Transverse colon (tissue), 4 donors: ENCODE data around the gene PFKFB2. TPM values are rescaled to one million over a fixed set of nuclear protein-coding genes. Genes with fewer than 3 reads are reported as not detected.

Experiments used
- DNase-seq: peaks from one replicate; pipeline ENCODE4 v3.0.0-alpha.2; 2019
- H3K27ac ChIP-seq, 4 donors: fragments of 200-600 bp; sonication (generic); 2 replicates each; pipeline ENCODE4 v1.5.1; 2016 to 2018; ENCODE audit warnings: inconsistent platforms in 4 of 4
- H3K27me3 ChIP-seq: fragments of 200-600 bp; sonication (generic); 2 replicates; pipeline ENCODE4 v1.5.1; 2017; ENCODE audit warnings: inconsistent platforms
- H3K36me3 ChIP-seq, 4 donors: fragments of 200-600 bp; sonication (generic); 2 replicates each; pipeline ENCODE4 v1.5.1; 2017 to 2019; ENCODE audit warnings: inconsistent platforms in 4 of 4
- H3K4me1 ChIP-seq, 4 donors: fragments of 200-600 bp; sonication (generic); 2 replicates each; pipeline ENCODE4 v1.5.1; 2017 to 2020; ENCODE audit warnings: inconsistent platforms in 4 of 4
- H3K4me3 ChIP-seq, 4 donors: fragments of 200-600 bp; sonication (generic); 1 replicate in 1 of 4; 2 replicates in 3 of 4; pipeline versions ENCODE4 v1.5.1 to v1.6.1; 2017 to 2019; ENCODE audit warnings: inconsistent platforms in 4 of 4
- H3K9me3 ChIP-seq, 2 donors: fragments of 200-600 bp; sonication (generic); 2 replicates each; pipeline ENCODE4 v1.5.1; 2017 to 2019; ENCODE audit warnings: inconsistent platforms in 2 of 2
- EP300 ChIP-seq: sonication (generic); formaldehyde crosslinking; IDR thresholded peaks from one replicate; pipeline ENCODE4 v1.6.1; 2017; ENCODE audit warnings: antibody characterized with exemption, low read depth
- POLR2A ChIP-seq: fragments of 450-650 bp; IDR thresholded peaks from one replicate; pipeline ENCODE4 v1.6.1; 2016; ENCODE audit warnings: antibody characterized with exemption, mild to moderate bottlenecking, moderate library complexity
- POLR2AphosphoS5 ChIP-seq, 3 donors: sonication (generic); formaldehyde crosslinking; IDR thresholded peaks; one replicate each; pipeline ENCODE4 v1.6.1; 2016; ENCODE audit warnings: antibody characterized with exemption in 3 of 3
- WGBS, 2 donors: methylation state at CpG; one replicate each; pipeline ENCODE4 v1.1.5; 2018; ENCODE audit warnings: low coverage in 1 of 2; 5-methylcytosine and 5-hydroxymethylcytosine counted together
- in situ Hi-C, 4 donors: fragments of 200-750 bp; cut with MboI; loops; one replicate each; pipeline versions ENCODE4 v1.15.0 to v1.15.1; 2017; ENCODE audit warnings: low sequenced_read_pairs in 3 of 4, low pct_ligation_motif_present in 1 of 4, low pct_unique_long_range_greater_than_20kb in 1 of 4
- intact Hi-C: fragments of 100-400 bp; cut with DNase I; formaldehyde crosslinking; loops from one replicate; pipeline ENCODE4 v1.15.1; 2023; ENCODE audit warnings: low total_unique reads
- total RNA-seq, 4 donors: library from RNA; depleted of rRNA; stranded (reverse); fragments of >200 nt; gene quantifications; one replicate each; pipeline ENCODE4 v1.1.0, GENCODE V29; 2016
- TF ChIP-seq, protein P1 (sequence below), 5 experiments: fragments of 200-600 bp in 3 of 5; fragments of 450-650 bp in 2 of 5; sonication (generic) in 3 of 5; IDR thresholded peaks; 1 replicate in 2 of 5; 2 replicates in 3 of 5; pipeline ENCODE4 v1.5.1; 2016 to 2017; ENCODE audit warnings: antibody characterized with exemption in 5 of 5, inconsistent platforms in 3 of 5, mild to moderate bottlenecking in 2 of 5, moderate library complexity in 1 of 5

The PFKFB2 gene
- total RNA-seq, 4 donors from 2014 or later: 84.2 to 155 (median 91.1) TPM

DNA sequence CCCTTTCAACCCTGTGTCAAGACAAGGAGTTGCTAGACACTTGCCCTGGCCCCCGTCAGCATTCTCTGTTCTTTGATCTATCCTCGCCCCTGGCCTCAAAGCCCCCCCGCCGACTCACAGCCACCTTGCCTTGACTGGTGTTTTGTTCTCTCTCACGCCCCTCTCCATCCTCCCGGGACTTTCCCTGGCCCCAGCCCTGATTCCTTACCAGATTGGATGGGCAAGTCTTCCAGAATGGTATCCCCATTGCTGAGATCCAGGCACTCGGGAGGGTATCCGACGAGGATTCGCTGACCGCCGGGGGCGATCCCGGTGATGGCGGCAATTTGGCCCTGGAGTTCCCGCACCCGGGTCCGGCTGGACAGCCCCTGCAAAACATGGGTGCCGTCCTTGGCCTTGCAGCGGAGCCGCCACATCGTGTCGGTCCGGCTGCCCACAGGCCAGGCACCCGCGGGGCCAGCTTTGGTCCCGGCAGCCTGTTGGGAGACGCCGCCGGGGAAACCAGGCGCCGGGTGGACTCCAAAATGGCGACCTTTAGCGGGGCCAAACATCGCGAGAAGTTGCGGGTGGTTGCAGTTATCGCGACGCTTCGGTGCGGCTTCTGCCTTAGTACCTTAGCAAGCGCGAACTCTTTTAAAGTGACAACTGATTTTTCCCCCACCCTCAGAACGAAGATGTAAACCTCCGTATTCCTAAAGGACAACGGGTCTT, 2.4 kb upstream of the PFKFB2 start:
- Histone ChIP-seq H3K9me3 (no peaks in the 10 kb centered on the region), H3K27me3 (no peaks in the 10 kb centered on the region), H3K36me3 (peaks cover 0 to 9% (median 4%) of the 10 kb centered on the region in 4 donors), H3K4me1 (peaks cover 21 to 79% (median 37%) of the 10 kb centered on the region in 4 donors), H3K27ac (peak overlapping the region; percentile 92 to 96 (median 92)), H3K4me3 (peak overlapping the region; percentile 66 to 96 (median 84))
- 1% methylated on average over 45 of the region's 47 CpGs; no CpG with 5 or more reads in 1 of the 2 donors for WGBS, 2 donors
- DNase-seq: peak; percentile 94
- TF ChIP-seq POLR2A: peak; percentile 26
- TF ChIP-seq, protein P1, sequence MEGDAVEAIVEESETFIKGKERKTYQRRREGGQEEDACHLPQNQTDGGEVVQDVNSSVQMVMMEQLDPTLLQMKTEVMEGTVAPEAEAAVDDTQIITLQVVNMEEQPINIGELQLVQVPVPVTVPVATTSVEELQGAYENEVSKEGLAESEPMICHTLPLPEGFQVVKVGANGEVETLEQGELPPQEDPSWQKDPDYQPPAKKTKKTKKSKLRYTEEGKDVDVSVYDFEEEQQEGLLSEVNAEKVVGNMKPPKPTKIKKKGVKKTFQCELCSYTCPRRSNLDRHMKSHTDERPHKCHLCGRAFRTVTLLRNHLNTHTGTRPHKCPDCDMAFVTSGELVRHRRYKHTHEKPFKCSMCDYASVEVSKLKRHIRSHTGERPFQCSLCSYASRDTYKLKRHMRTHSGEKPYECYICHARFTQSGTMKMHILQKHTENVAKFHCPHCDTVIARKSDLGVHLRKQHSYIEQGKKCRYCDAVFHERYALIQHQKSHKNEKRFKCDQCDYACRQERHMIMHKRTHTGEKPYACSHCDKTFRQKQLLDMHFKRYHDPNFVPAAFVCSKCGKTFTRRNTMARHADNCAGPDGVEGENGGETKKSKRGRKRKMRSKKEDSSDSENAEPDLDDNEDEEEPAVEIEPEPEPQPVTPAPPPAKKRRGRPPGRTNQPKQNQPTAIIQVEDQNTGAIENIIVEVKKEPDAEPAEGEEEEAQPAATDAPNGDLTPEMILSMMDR (IDR thresholded peaks at IDR 0.05): no peak
- TF ChIP-seq EP300: no peak
- TF ChIP-seq POLR2AphosphoS5 (IDR thresholded peaks at IDR 0.05): peak; percentile 23 to 47 (median 26)
- intact Hi-C loops: no loop called here
- in situ Hi-C loops: no loop called here

DNA sequence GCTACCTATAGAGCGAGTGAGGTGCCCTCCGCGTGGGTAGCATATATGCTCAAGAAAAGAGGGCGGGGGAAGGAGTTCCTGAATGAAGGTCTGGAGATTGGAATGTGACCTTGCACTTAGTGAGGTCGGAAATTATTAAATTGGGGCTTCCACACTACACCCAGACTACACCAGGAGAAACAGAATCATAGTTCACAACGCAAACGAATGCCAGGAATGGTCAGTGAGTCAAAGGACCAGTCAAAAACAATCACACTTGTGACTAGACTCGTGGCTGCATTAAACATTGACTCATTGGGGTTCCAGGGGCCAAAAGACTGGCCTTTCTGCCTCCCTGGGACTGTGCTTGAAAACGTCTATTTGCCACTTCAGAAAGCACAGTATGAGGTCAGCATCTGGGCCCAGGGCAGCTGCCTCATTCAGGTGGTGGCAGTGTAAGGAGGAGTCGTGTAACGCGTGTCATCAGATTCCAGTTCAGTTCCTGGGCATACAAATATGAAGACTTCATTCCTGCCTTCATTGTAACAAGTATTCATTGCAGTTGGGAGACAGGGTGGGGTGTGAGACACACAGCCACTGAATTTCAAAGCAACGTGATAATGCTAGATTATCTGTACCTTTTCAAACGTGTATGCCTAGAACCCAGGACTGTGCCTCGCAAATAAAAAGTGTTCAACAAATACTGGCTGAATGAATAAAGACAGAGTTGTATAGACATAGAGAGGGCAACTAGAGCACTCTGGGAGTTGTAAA, 1.7 kb upstream of the PFKFB2 start, which contains the start of gene YOD1:
Gene YOD1 (minus strand): TSS at position 18 of the 753 bp plus-strand sequence. CDS start 178 bp downstream, outside the sequence.
- Histone ChIP-seq H3K27me3 (no peaks in the 10 kb centered on the region), H3K36me3 (peaks cover 0 to 9% (median 4%) of the 10 kb centered on the region in 4 donors), H3K27ac (peak within 1 kb of the TSS; percentile 92 to 96 (median 92)), H3K9me3 (no peaks in the 10 kb centered on the region), H3K4me1 (peaks cover 21 to 80% (median 39%) of the 10 kb centered on the region in 4 donors), H3K4me3 (peak within 1 kb of the TSS; percentile 66 to 96 (median 84))
- DNase-seq: peak; percentile 49
- in situ Hi-C loops (no loop called here), intact Hi-C loops (no loop called here)
- 44 to 63% methylated on average over 3 to 15 of the region's 15 CpGs for WGBS, 2 donors
- TF ChIP-seq POLR2A (peak; percentile 11), EP300 (no peak), POLR2AphosphoS5 (IDR thresholded peaks at IDR 0.05) (peak in 1 of 3 donors; percentile 41)

DNA sequence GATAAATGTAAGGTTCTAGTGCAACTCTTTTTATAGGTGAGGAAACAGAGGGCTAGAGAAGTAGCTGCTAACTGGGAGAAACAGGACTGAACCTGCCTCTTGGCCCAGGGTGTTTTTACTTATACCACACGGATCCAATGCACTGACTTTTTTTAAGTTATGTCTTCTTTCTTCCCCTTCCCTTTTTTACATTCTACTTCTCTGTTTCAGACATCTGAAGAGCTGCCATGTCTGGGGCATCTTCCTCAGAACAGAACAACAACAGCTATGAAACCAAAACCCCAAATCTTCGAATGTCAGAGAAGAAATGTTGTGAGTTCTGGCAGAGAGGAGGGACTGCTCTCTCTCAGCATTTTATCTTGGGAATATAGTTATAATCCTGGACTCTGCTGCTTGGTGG, 1.4 kb downstream of the PFKFB2 start:
- Histone ChIP-seq H3K27me3 (no peaks in the 10 kb centered on the region), H3K9me3 (no peaks in the 10 kb centered on the region), H3K27ac (peak overlapping the region; percentile 92 to 96 (median 92)), H3K36me3 (peaks cover 0 to 6% (median 3%) of the 10 kb centered on the region in 4 donors), H3K4me3 (peak overlapping the region in 1 of 4 donors; percentile 66), H3K4me1 (peaks cover 5 to 63% (median 32%) of the 10 kb centered on the region in 4 donors)
- intact Hi-C loops (no loop called here), in situ Hi-C loops (no loop called here)
- DNase-seq: no peak
- no peak for TF ChIP-seq POLR2A
- TF ChIP-seq, protein P1 (IDR thresholded peaks at IDR 0.05): no peak
- TF ChIP-seq EP300: no peak
- TF ChIP-seq POLR2AphosphoS5 (IDR thresholded peaks at IDR 0.05): no peak
- 37 to 40% methylated on average over 2 of the region's 2 CpGs for WGBS, 2 donors

DNA sequence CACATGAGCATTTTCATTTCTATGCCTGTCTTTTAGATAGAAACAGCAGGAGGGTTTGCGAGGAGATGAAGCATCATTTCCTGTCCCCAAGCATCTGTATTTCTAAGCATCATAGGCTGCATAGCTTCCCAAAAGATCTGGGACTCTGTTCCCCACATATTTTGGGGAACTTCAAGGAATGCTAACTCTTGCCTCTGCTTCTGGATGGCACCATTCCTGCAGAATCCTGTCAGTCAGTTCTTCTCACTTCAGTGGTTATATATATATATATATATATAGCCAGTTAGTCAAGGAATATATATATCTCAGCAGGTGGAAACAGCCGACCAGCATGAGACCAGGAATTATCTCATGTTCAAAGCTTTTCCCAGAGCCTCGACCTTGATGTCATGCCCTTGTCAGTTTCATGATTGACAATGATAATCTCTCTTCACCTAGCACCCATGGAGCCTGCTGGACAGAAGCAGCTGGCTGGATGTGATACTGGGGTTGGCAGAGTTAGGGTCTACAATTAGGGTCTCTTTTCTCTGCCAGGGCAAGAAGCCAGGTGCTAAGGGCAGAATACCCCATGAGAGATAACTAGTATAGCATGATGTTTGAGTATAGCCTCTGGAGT, 2.4 kb downstream of the PFKFB2 start:
- WGBS, 2 donors: 60 to 70% methylated on average over 2 to 3 of the region's 3 CpGs
- Histone ChIP-seq H3K4me1 (peaks cover 2 to 59% (median 29%) of the 10 kb centered on the region in 4 donors), H3K9me3 (no peaks in the 10 kb centered on the region), H3K27me3 (no peaks in the 10 kb centered on the region), H3K27ac (peak overlapping the region; percentile 92 to 96 (median 92)), H3K36me3 (peaks cover 0 to 12% (median 5%) of the 10 kb centered on the region in 4 donors), H3K4me3 (peak overlapping the region in 1 of 4 donors; percentile 22)
- no peak for DNase-seq
- intact Hi-C loops (no loop called here), in situ Hi-C loops (no loop called here)
- TF ChIP-seq POLR2AphosphoS5 (IDR thresholded peaks at IDR 0.05) (no peak), EP300 (no peak), POLR2A (no peak)
- TF ChIP-seq, protein P1 (IDR thresholded peaks at IDR 0.05): no peak
